HG02759 (cell line): ENCODE results near the gene PRR36.
"Not testable (repeated sequence)": the region's sequence is repeated elsewhere in the genome, so short reads cannot be mapped to it uniquely, and the experiment has no call there.

ENCODE experiments used
- ATAC-seq: cut with Tn5 transposase; IDR thresholded peaks from one replicate; pipeline ENCODE4 v1.9.1; 2021; ENCODE audit warnings: mild to moderate bottlenecking, moderate library complexity; ENCODE audit not compliant: unreplicated experiment

The PRR36 gene

GRCh38 chr19:7899751-7900378 is 25.7 kb upstream of the PRR36 start:
- no peak for ATAC-seq

- no peak for ATAC-seq
Measured at GRCh38 chr19:7898967-7899366, 24.8 kb upstream of the PRR36 start.

GRCh38 chr19:7897292-7897691 is 23.1 kb upstream of the PRR36 start:
- no peak for ATAC-seq

- no peak for ATAC-seq
Measured at GRCh38 chr19:7895565-7895964, 21.4 kb upstream of the PRR36 start.

- no peak for ATAC-seq
Measured at GRCh38 chr19:7894612-7895309, 20.6 kb upstream of the PRR36 start.

- ATAC-seq: not testable (repeated sequence)
Measured at GRCh38 chr19:7893362-7894101, 19.3 kb upstream of the PRR36 start.

- ATAC-seq: no peak
Measured at GRCh38 chr19:7888826-7889217, 14.6 kb upstream of the PRR36 start.

GRCh38 chr19:7888145-7888825 is 14.1 kb upstream of the PRR36 start, which contains the start of gene LRRC8E:
TSS of gene LRRC8E (plus strand) at chr19:7888510. CDS start at chr19:7895604, 7,094 bp downstream.
- no peak for ATAC-seq

- ATAC-seq: no peak
Measured at GRCh38 chr19:7887408-7888144, 13.4 kb upstream of the PRR36 start.

GRCh38 chr19:7885818-7886217 is 11.6 kb upstream of the PRR36 start:
- no peak for ATAC-seq

GRCh38 chr19:7883796-7884570 is 9.8 kb upstream of the PRR36 start:
- no peak for ATAC-seq

GRCh38 chr19:7883105-7883504 is 8.9 kb upstream of the PRR36 start:
- no peak for ATAC-seq

- no peak for ATAC-seq
Measured at GRCh38 chr19:7881910-7882309, 7.7 kb upstream of the PRR36 start.

- no peak for ATAC-seq
Measured at GRCh38 chr19:7879836-7880235, 5.6 kb upstream of the PRR36 start.

GRCh38 chr19:7879111-7879807 is 5.1 kb upstream of the PRR36 start:
- ATAC-seq: no peak

- ATAC-seq: no peak
Measured at GRCh38 chr19:7877249-7877836, 3.2 kb upstream of the PRR36 start.

GRCh38 chr19:7874897-7875273 is 695 bp upstream of the PRR36 start:
- ATAC-seq: no peak

- ATAC-seq: no peak
Measured at GRCh38 chr19:7873304-7874075, 700 bp downstream of the PRR36 start.
